MM.1S (cell line): ENCODE data around the gene EXOC3.
"Not testable (repeated sequence)": the region's sequence is repeated elsewhere in the genome, so short reads cannot be mapped to it uniquely, and the experiment has no call there.

Source experiments
- DNase-seq: peaks from one replicate; pipeline ENCODE4 v3.0.0-alpha.2; 2015
- H2AFZ ChIP-seq: fragments of 300-600 bp; sonication (generic); 2 replicates; pipeline ENCODE4 v1.6.0; 2016; ENCODE audit warnings: antibody characterized with exemption, low read length
- H3F3A ChIP-seq: fragments of 300-600 bp; sonication (generic); 2 replicates; pipeline ENCODE4 v1.6.1; 2016; ENCODE audit warnings: mild to moderate bottlenecking, antibody characterized with exemption, low read length, moderate library complexity, mixed read lengths; ENCODE audit not compliant: insufficient read depth
- H3K27ac ChIP-seq: fragments of 300-600 bp; sonication (generic); 2 replicates; pipeline ENCODE4 v1.5.1; 2016; ENCODE audit warnings: mild to moderate bottlenecking, low read length
- H3K27me3 ChIP-seq: fragments of 300-600 bp; sonication (generic); replicated peaks from 2 replicates; pipeline ENCODE4 v1.6.0; 2016; ENCODE audit warnings: low read length; ENCODE audit not compliant: insufficient read depth
- H3K36me3 ChIP-seq: fragments of 300-600 bp; sonication (generic); replicated peaks from 2 replicates; pipeline ENCODE4 v1.6.1; 2016; ENCODE audit warnings: mild to moderate bottlenecking, low read length, mixed read lengths; ENCODE audit not compliant: insufficient read depth
- H3K4me1 ChIP-seq: fragments of 300-600 bp; sonication (generic); 2 replicates; pipeline ENCODE4 v1.6.1; 2016; ENCODE audit warnings: low read length, mixed read lengths
- H3K4me2 ChIP-seq: fragments of 300-600 bp; sonication (generic); 2 replicates; pipeline ENCODE4 v1.6.0; 2016; ENCODE audit warnings: low read depth, low read length
- H3K4me3 ChIP-seq: fragments of 300-600 bp; sonication (generic); 2 replicates; pipeline ENCODE4 v1.5.1; 2016; ENCODE audit warnings: low read length, mixed read lengths
- H3K79me2 ChIP-seq: fragments of 300-600 bp; sonication (generic); 2 replicates; pipeline ENCODE4 v1.6.1; 2016; ENCODE audit warnings: mixed run types, low read length, mixed read lengths
- H3K9ac ChIP-seq: fragments of 300-600 bp; sonication (generic); 2 replicates; pipeline ENCODE4 v1.6.1; 2016; ENCODE audit warnings: low read length, mixed read lengths
- H3K9me2 ChIP-seq: fragments of 300-600 bp; sonication (generic); replicated peaks from 2 replicates; pipeline ENCODE4 v1.6.1; 2016; ENCODE audit warnings: mild to moderate bottlenecking, low read length, mixed read lengths; ENCODE audit not compliant: insufficient read depth
- H3K9me3 ChIP-seq: fragments of 300-600 bp; sonication (generic); replicated peaks from 2 replicates; pipeline ENCODE4 v1.6.1; 2016; ENCODE audit warnings: mild to moderate bottlenecking, low read length, mixed read lengths; ENCODE audit not compliant: insufficient read depth
- H4K20me1 ChIP-seq: fragments of 300-600 bp; sonication (generic); 2 replicates; pipeline ENCODE4 v1.6.1; 2016; ENCODE audit warnings: mild to moderate bottlenecking, low read length, moderate library complexity, mixed read lengths; ENCODE audit not compliant: insufficient read depth
- EZH2 ChIP-seq: fragments of 300-600 bp; sonication (generic); optimal IDR thresholded peaks from 2 replicates; pipeline ENCODE3; 2017; ENCODE audit warnings: low read depth, mild to moderate bottlenecking, antibody characterized with exemption, low read length, mixed read lengths
- EZH2phosphoT487 ChIP-seq: fragments of 300-600 bp; sonication (generic); IDR thresholded peaks from 2 replicates; pipeline ENCODE4 v1.6.1; 2018; ENCODE audit warnings: antibody characterized with exemption, low read length
- TF ChIP-seq, protein P1 (sequence below): fragments of 300-600 bp; sonication (generic); IDR thresholded peaks from 2 replicates; pipeline ENCODE4 v1.5.1; 2016; ENCODE audit warnings: antibody characterized with exemption, low read length, mixed read lengths

Gene EXOC3

DNA sequence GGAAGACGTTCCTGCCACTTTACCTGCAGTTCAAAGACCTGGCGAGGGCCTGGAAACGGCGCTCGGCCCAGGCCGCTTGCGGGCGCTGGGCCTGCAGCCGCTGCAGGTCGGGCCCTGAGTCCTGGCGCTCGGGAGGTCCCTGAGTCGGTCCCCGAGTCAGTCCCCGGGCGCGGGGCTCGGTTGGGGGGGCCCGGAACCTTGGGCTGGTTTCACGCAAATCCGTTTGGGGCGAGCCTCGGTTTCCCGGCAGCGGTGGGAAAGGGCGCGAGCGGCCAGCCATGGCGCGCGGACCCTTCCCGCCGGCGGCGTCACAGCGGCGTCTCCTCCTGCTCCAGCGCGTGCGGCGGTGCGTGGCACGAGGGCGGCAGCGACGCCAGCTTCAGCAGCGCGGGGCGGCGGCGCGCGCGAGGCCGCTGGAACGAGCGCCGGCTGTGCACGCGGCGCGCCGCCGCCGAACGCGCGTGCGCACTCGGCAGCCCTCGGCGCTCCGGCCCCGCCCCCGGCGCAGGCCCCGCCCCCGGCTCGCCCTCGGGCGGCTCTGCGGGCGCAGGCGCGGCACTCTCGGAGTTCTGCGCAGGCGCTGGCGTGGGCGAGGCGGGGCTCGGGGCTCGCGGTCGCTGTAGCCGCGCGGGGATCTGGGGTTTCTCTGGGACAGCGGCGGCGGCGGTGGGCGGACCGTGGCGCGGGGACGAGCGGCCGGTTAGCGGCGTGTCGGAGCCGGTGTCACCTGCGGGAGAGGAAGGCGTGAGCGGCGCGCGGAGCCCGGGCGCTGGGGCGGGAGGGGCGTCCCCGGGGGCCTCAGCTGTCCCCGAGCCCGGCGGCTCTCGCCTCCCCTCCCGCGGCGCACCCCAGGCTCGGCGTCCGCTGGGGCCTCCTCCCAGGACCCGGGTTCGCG is 29.9 kb downstream of the EXOC3 start:
- DNase-seq: peak; percentile 90

DNA sequence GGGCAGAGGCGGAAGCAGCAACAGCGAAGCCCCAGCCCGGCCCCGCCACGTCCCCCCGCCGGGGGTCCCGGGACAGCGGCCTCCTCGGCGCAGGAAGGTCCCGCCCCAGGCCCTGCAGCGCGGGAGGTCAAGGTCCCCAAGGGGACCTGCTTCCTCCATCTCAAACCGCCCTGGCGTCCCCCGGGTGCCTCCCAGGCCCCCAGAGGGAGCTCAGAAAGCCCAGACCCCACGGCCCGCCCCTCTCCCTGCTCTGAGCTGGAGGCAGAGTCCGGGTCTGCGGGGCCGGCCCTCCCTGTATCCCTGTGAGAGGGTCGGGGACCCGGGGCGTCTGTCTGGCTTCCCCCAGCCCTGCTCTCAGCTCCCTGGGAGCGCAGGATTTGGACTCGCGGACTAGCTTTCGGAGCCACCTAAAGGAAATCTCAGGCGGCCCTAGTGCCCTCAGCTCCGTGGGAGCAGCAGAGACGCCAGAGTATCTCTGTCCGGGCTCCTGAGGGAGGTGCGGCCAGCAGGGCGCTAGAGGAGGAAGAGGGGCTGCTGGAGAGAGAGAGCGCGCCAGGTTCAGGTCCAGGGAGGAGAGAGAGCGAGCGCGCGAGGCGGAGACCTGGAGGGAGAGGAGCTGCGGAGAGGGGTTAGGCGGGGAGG is 30.7 kb downstream of the EXOC3 start:
- no peaks in the 10 kb centered on the region for H3K9me3 ChIP-seq
- H3K4me3 ChIP-seq: peak overlapping the region; percentile 82
- H3K4me1 ChIP-seq: no peaks in the 10 kb centered on the region
- peak overlapping the region; percentile 33 for H2AFZ ChIP-seq
- H4K20me1 ChIP-seq: no peaks in the 10 kb centered on the region
- no peaks in the 10 kb centered on the region for H3F3A ChIP-seq
- H3K36me3 ChIP-seq: no peaks in the 10 kb centered on the region
- H3K27me3 ChIP-seq: peaks cover 45% of the 10 kb centered on the region
- no peak overlapping the region for H3K27ac ChIP-seq
- peak overlapping the region; percentile 80 for H3K4me2 ChIP-seq
- DNase-seq: no peak
- peaks cover 18% of the 10 kb centered on the region for H3K79me2 ChIP-seq
- no peaks in the 10 kb centered on the region for H3K9me2 ChIP-seq
- TF ChIP-seq, protein P1, sequence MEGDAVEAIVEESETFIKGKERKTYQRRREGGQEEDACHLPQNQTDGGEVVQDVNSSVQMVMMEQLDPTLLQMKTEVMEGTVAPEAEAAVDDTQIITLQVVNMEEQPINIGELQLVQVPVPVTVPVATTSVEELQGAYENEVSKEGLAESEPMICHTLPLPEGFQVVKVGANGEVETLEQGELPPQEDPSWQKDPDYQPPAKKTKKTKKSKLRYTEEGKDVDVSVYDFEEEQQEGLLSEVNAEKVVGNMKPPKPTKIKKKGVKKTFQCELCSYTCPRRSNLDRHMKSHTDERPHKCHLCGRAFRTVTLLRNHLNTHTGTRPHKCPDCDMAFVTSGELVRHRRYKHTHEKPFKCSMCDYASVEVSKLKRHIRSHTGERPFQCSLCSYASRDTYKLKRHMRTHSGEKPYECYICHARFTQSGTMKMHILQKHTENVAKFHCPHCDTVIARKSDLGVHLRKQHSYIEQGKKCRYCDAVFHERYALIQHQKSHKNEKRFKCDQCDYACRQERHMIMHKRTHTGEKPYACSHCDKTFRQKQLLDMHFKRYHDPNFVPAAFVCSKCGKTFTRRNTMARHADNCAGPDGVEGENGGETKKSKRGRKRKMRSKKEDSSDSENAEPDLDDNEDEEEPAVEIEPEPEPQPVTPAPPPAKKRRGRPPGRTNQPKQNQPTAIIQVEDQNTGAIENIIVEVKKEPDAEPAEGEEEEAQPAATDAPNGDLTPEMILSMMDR: no peak
- TF ChIP-seq EZH2: no peak
- no peak for TF ChIP-seq EZH2phosphoT487
- H3K9ac ChIP-seq: peak overlapping the region; percentile 58; the same call in 1 of the 2 replicates

More for the DNA sequence above, 29.9 kb downstream of the EXOC3 start:
- peak overlapping the region; percentile 99 for H3K4me2 ChIP-seq
- peak overlapping the region; percentile 82 for H2AFZ ChIP-seq
- peaks cover 38% of the 10 kb centered on the region for H3K27me3 ChIP-seq
- H3K79me2 ChIP-seq: peaks cover 18% of the 10 kb centered on the region
- peak overlapping the region; percentile 92 for H3K9ac ChIP-seq
- H4K20me1 ChIP-seq: no peaks in the 10 kb centered on the region
- no peaks in the 10 kb centered on the region for H3K9me2 ChIP-seq
- TF ChIP-seq EZH2 (no peak), EZH2phosphoT487 (no peak)
- TF ChIP-seq, protein P1: no peak
- no peaks in the 10 kb centered on the region for H3K9me3 ChIP-seq
- peak overlapping the region; percentile 57; the same call in 1 of the 2 replicates for H3K27ac ChIP-seq
- H3F3A ChIP-seq: no peaks in the 10 kb centered on the region
- no peaks in the 10 kb centered on the region for H3K36me3 ChIP-seq
- H3K4me3 ChIP-seq: peak overlapping the region; percentile 85
- H3K4me1 ChIP-seq: no peaks in the 10 kb centered on the region

GRCh38 chr5:474232-474839 is 31.4 kb downstream of the EXOC3 start:
- not testable (repeated sequence) for H3K4me1 ChIP-seq, H3K9me3 ChIP-seq, H3K9ac ChIP-seq, H3K27ac ChIP-seq, H4K20me1 ChIP-seq, H3F3A ChIP-seq, H3K36me3 ChIP-seq, H3K9me2 ChIP-seq, H2AFZ ChIP-seq, DNase-seq
- Histone ChIP-seq H3K4me3 (peak overlapping the region; percentile 82), H3K4me2 (peak overlapping the region; percentile 80; the same call in 1 of the 2 replicates), H3K27me3 (peaks cover 51% of the 10 kb centered on the region), H3K79me2 (peaks cover 18% of the 10 kb centered on the region)
